Tracheal epithelial cell (primary cell): Measurements from ENCODE around the gene ANTXRL. TPM values are rescaled to one million over a fixed set of nuclear protein-coding genes. Genes with fewer than 3 reads are reported as not detected.

Source experiments
- total RNA-seq: library from RNA; depleted of rRNA; stranded (reverse); fragments of >200 nt; gene quantifications from 2 replicates; pipeline ENCODE4 v1.2.1, GENCODE V29; 2014

Gene ANTXRL
- total RNA-seq, result not detected in 2 replicates

DNA sequence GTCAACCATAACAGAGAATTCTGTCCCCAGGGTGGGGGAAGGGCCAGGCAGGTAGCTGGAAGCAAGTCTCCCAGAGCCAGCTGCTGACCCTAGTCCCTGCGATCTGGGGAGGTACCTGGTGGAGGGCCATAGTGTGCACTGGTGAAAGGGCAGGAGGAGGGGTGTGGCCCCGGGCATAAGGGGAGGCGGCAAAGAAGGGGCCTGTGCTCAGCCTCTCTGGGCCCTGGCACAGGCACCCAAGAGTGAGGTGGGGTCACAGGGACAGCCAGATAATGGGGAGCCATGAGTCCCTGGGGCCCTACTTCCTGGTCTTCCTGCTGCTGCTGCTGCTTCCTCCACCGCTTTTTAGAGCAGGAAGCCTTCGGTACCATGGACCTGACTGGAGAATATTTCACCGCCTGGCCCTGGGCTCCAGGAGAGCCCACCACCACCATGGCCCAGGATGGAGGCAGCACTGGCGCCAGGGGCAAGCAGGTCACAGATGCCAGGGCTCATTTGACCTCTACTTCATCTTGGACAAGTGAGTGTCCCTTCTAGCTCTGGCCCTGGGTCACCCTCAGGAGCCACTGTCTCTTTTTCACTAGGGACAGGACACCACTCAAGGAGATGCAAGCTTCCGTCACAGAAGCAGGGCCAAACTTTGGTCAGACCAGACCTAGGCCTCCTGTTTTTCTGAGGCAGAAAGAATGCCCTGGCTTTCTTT lies at the start of gene ANTXRL:
ANTXRL (plus strand) TSS at position 7 of the 703 bp plus-strand sequence; CDS start at position 273, 266 bp downstream.

DNA sequence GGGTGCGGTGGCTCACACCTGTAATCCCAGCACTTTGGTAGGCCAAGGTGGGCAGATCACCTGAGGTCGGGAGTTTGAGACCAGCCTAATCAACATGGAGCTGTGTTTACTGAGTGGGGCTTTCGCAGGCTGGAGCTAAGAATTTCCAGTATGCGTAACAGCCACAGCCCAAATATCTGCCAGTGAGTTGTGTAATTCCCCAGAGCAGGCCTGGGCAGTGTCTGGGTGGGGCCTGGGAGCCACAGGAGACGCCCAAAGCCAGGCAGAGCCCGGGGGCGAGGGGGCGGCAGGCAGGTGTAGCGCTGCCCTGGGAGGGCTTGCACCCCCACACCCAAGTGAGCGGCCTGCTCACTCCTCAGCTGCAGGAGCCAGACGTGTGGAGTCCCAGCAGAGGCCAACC lies 88.6 kb downstream of the ANTXRL start, which contains the start of gene ANXA8L1:
ANXA8L1 (plus strand) TSS at position 371 of the 400 bp plus-strand sequence. CDS start 76 bp downstream, outside the sequence.

Other genes with a start within 250 kb of the ANTXRL start
- not detected in 2 replicates for gene MSMB, start 240.7 kb upstream of the ANTXRL start, total RNA-seq
- gene ANXA8L1, start 88.8 kb downstream of the ANTXRL start, total RNA-seq, result 183 and 261 TPM in 2 replicates
- gene NPY4R, start 179.0 kb downstream of the ANTXRL start, total RNA-seq, result not detected in 2 replicates